ENCODE results near the gene FXYD7. TPM values are rescaled to one million over a fixed set of nuclear protein-coding genes. Genes with fewer than 3 reads are reported as not detected.
A peak's percentile ranks its signal among the peaks of the same experiment; 100 is the strongest.
"Not testable (repeated sequence)": the region's sequence is repeated elsewhere in the genome, so short reads cannot be mapped to it uniquely, and the experiment has no call there.

The FXYD7 gene
- polyA plus RNA-seq, 1 donor from 2014 or later: 4.2 TPM

- not testable (repeated sequence) for H3K9me3 Mint-ChIP-seq, H3K4me3 Mint-ChIP-seq, H3K36me3 Mint-ChIP-seq, H3K27ac Mint-ChIP-seq, H3K4me1 Mint-ChIP-seq, H3K27me3 Mint-ChIP-seq
Measured at GRCh38 chr19:35196861-35197260, 53.8 kb downstream of the FXYD7 start.

GRCh38 chr19:35199481-35199880 lies 56.4 kb downstream of the FXYD7 start:
- no peaks in the 10 kb centered on the region for H3K9me3 Mint-ChIP-seq
- no peak overlapping the region for H3K4me3 Mint-ChIP-seq
- peaks cover 1% of the 10 kb centered on the region for H3K27me3 Mint-ChIP-seq
- no peak overlapping the region for H3K27ac Mint-ChIP-seq
- no peaks in the 10 kb centered on the region for H3K36me3 Mint-ChIP-seq
- H3K4me1 Mint-ChIP-seq: peaks cover 3 to 7% (median 3%) of the 10 kb centered on the region in 3 donors

DNA sequence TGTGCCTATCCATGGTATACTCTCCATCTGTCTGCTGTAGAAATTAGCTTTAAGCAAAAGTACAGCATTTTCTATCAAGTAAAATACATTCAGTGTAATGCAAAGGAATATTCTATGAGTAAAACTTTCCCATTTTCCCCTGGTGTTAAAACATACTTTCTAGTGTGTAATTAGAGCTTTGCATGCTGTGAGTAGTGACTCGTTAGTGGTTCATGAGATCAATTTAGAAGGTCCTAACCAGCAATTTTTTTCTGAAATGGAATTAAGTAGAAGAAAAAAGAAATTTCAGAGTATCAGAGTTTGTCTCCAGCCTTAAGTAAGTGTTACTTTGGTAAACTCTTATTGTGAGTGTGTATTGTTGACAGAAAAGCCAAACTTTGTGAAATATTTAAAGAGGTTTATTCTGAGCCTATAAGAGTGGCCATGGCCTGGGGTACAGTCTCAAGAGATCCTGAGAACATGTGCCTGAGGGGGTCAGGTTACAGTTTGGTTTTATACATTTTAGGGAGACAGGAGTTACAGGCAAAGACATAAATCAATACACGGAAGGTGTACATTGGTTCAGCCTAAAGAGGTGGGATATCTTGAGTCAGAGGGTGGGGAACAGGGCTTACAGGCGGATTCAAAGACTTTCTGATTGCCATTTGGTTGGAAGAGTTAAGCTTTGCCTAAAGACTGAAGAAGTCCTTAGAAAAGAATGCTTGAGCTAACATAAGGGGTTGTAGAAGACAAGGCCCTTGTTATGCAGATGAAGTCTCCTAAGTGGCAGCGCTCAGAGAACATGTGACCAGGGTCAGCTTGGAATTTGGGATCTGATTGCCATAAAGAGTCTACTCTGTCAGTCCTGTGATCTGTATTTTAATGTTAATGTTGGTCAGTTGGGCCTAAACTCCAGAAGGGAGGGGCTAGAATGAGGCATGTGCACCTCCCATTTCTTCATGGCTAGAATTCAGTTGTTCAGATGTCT lies 60.0 kb downstream of the FXYD7 start:
- H3K4me1 Mint-ChIP-seq: peaks cover 27 to 38% (median 32%) of the 10 kb centered on the region in 3 donors
- peaks cover 0 to under 1% (median 0%) of the 10 kb centered on the region in 3 donors for H3K9me3 Mint-ChIP-seq
- peaks cover 1% of the 10 kb centered on the region for H3K27me3 Mint-ChIP-seq
- peak overlapping the region in 1 of 4 donors; percentile 41 for H3K4me3 Mint-ChIP-seq
- H3K36me3 Mint-ChIP-seq: no peaks in the 10 kb centered on the region
- H3K27ac Mint-ChIP-seq: peak overlapping the region in 1 of 3 donors; percentile 65

Other genes starting within 250 kb of the FXYD7 start
- 1.6 TPM for gene ZNF30, start 216.4 kb upstream of the FXYD7 start, polyA plus RNA-seq
- 8.9 TPM for gene ZNF792, start 179.0 kb upstream of the FXYD7 start, polyA plus RNA-seq
- gene GRAMD1A, start 142.9 kb upstream of the FXYD7 start, polyA plus RNA-seq: 18.1 TPM
- gene SCN1B, start 112.8 kb upstream of the FXYD7 start, polyA plus RNA-seq: not detected
- not detected for gene HPN, start 101.5 kb upstream of the FXYD7 start, polyA plus RNA-seq
- gene FXYD3, start 27.4 kb upstream of the FXYD7 start, polyA plus RNA-seq: not detected
- gene LGI4, start 8.2 kb upstream of the FXYD7 start, polyA plus RNA-seq: not detected
- 7.1 TPM for gene FXYD1, start 4.4 kb upstream of the FXYD7 start, polyA plus RNA-seq
- gene FXYD5, start 11.5 kb downstream of the FXYD7 start, polyA plus RNA-seq: 417 TPM
- not detected for gene FAM187B, start 85.5 kb downstream of the FXYD7 start, polyA plus RNA-seq
- 49.1 TPM for gene LSR, start 105.7 kb downstream of the FXYD7 start, polyA plus RNA-seq
- 11.5 TPM for gene USF2, start 125.7 kb downstream of the FXYD7 start, polyA plus RNA-seq
- gene HAMP, start 139.3 kb downstream of the FXYD7 start, polyA plus RNA-seq: not detected
- 0.25 TPM for gene MAG, start 148.9 kb downstream of the FXYD7 start, polyA plus RNA-seq
- gene CD22, start 185.9 kb downstream of the FXYD7 start, polyA plus RNA-seq: 494 TPM
- gene FFAR1, start 204.6 kb downstream of the FXYD7 start, polyA plus RNA-seq: 0.24 TPM
- not detected for gene FFAR3, start 215.2 kb downstream of the FXYD7 start, polyA plus RNA-seq
- gene GPR42, start 227.8 kb downstream of the FXYD7 start, polyA plus RNA-seq: not detected